GM23338 (cell line): ENCODE measurements around the gene ATP1B2. TPM values are rescaled to one million over a fixed set of nuclear protein-coding genes. Genes with fewer than 3 reads are reported as not detected.

Experiments
- ATAC-seq: fragments of 200-7000 bp; cut with Tn5 transposase; 3 replicates; pipeline ENCODE4 v1.9.1; 2020
- DNase-seq: peaks from one replicate; pipeline ENCODE4 v3.0.0-alpha.2; 2015; ENCODE audit warnings: low spot score
- H2AFZ ChIP-seq: fragments of 200-600 bp; sonication (generic); 2 replicates; pipeline ENCODE4 v1.8.0; 2016; ENCODE audit warnings: antibody characterized with exemption, mild to moderate bottlenecking, moderate library complexity
- H3F3A ChIP-seq: fragments of 200-600 bp; sonication (generic); replicated peaks from 2 replicates; pipeline ENCODE4 v1.8.0; 2017; ENCODE audit warnings: antibody characterized with exemption, mixed run types, low read depth
- H3K27ac ChIP-seq: fragments of 200-600 bp; sonication (generic); 2 replicates; pipeline ENCODE4 v1.6.1; 2016; ENCODE audit warnings: low read depth
- H3K27me3 ChIP-seq: fragments of 200-600 bp; sonication (generic); 2 replicates; pipeline ENCODE4 v1.8.0; 2016; ENCODE audit warnings: mild to moderate bottlenecking, mixed run types, moderate library complexity; ENCODE audit not compliant: insufficient read depth
- H3K36me3 ChIP-seq: fragments of 200-600 bp; sonication (generic); 2 replicates; pipeline ENCODE4 v1.8.0; 2016; ENCODE audit warnings: mild to moderate bottlenecking; ENCODE audit not compliant: insufficient read depth
- H3K4me1 ChIP-seq: fragments of 200-600 bp; sonication (generic); 2 replicates; pipeline ENCODE4 v1.8.0; 2016; ENCODE audit warnings: mild to moderate bottlenecking, moderate library complexity; ENCODE audit not compliant: insufficient read depth
- H3K4me2 ChIP-seq: fragments of 200-600 bp; sonication (generic); 2 replicates; pipeline ENCODE4 v1.7.1; 2017; ENCODE audit warnings: mixed run types
- H3K4me3 ChIP-seq: fragments of 200-600 bp; sonication (generic); 2 replicates; pipeline ENCODE4 v1.6.1; 2016; ENCODE audit warnings: mixed run types
- H3K79me2 ChIP-seq: fragments of 200-600 bp; sonication (generic); replicated peaks from 2 replicates; pipeline ENCODE4 v1.8.0; 2017; ENCODE audit warnings: mild to moderate bottlenecking; ENCODE audit not compliant: insufficient read depth
- H3K9me2 ChIP-seq: fragments of 200-600 bp; sonication (generic); 2 replicates; pipeline ENCODE4 v1.8.0; 2017; ENCODE audit not compliant: insufficient read depth
- H4K20me1 ChIP-seq: fragments of 200-600 bp; sonication (generic); replicated peaks from 2 replicates; pipeline ENCODE4 v1.8.0; 2017; ENCODE audit warnings: mild to moderate bottlenecking; ENCODE audit not compliant: insufficient read depth
- H3K27ac Mint-ChIP-seq: 2 replicates; pipeline ENCODE4 v1.8.0; 2020; ENCODE audit warnings: inconsistent platforms, mild to moderate bottlenecking, moderate library complexity, mixed read lengths
- H3K27me3 Mint-ChIP-seq: 3 replicates; pipeline ENCODE4 v1.8.0; 2022; ENCODE audit warnings: low read depth, mild to moderate bottlenecking, moderate library complexity, mixed read lengths, inconsistent platforms; ENCODE audit not compliant: insufficient read depth, poor library complexity
- H3K36me3 Mint-ChIP-seq: 3 replicates; pipeline ENCODE4 v1.8.0; 2021; ENCODE audit warnings: low read depth, mild to moderate bottlenecking, inconsistent platforms, moderate library complexity, mixed read lengths
- H3K4me1 Mint-ChIP-seq: 3 replicates; pipeline ENCODE4 v1.8.0; 2020; ENCODE audit warnings: mild to moderate bottlenecking, inconsistent platforms, mixed read lengths
- H3K4me3 Mint-ChIP-seq: 3 replicates; pipeline ENCODE4 v1.8.0; 2021; ENCODE audit warnings: moderate library complexity, mild to moderate bottlenecking, inconsistent platforms, mixed read lengths
- H3K9me3 Mint-ChIP-seq: 3 replicates; pipeline ENCODE4 v1.8.0; 2020; ENCODE audit warnings: moderate library complexity, mild to moderate bottlenecking, inconsistent platforms, mixed read lengths
- CTCF ChIP-seq, 2 experiments: fragments of 200-600 bp in 1 of 2; sonication (generic) in 1 of 2; conservative IDR thresholded peaks; 2 replicates each; pipeline versions ENCODE4 v1.5.1 to v1.6.1; 2016 to 2017; ENCODE audit warnings: antibody characterized with exemption in 2 of 2, low read depth in 2 of 2, mild to moderate bottlenecking in 2 of 2, moderate library complexity in 1 of 2
- EZH2 ChIP-seq: fragments of 200-600 bp; sonication (generic); IDR thresholded peaks from one replicate; pipeline ENCODE4 v1.8.0; 2017; ENCODE audit warnings: antibody characterized with exemption, mild to moderate bottlenecking, low read depth; ENCODE audit not compliant: unreplicated experiment
- JUNB ChIP-seq: IDR thresholded peaks from one replicate; pipeline ENCODE4 v1.6.1; 2016; ENCODE audit warnings: antibody characterized with exemption; ENCODE audit not compliant: unreplicated experiment
- NANOG ChIP-seq: IDR thresholded peaks from 2 replicates; pipeline ENCODE4 v1.6.1; 2016; ENCODE audit warnings: antibody characterized with exemption, borderline replicate concordance
- ZNF114 ChIP-seq: fragments of 250-450 bp; sonication (Bioruptor Pico); IDR thresholded peaks from 2 replicates; pipeline ENCODE4 v1.5.0; 2020; ENCODE audit warnings: mild to moderate bottlenecking, moderate library complexity
- ZNF331 ChIP-seq: fragments of 250-450 bp; sonication (Bioruptor Pico); IDR thresholded peaks from 2 replicates; pipeline ENCODE4 v1.5.0; 2020; ENCODE audit warnings: low read depth, mild to moderate bottlenecking, moderate library complexity
- ZNF462 ChIP-seq: fragments of 250-450 bp; sonication (Bioruptor Pico); IDR thresholded peaks from 2 replicates; pipeline ENCODE4 v1.5.0; 2020; ENCODE audit warnings: mild to moderate bottlenecking, moderate library complexity
- polyA plus RNA-seq: library from polyadenylated mRNA; unstranded; fragments of >200 nt; fragmentation: Nextera tagmentation; extraction: Ambion mirVana; gene quantifications from 2 replicates; pipeline ENCODE4 v1.2.1, GENCODE V29; 2016
- total RNA-seq: library from RNA; depleted of rRNA; stranded (reverse); fragments of >200 nt; shearing (Covaris generic); gene quantifications from 2 replicates; pipeline ENCODE4 v1.2.3, GENCODE V29; 2014
- TF ChIP-seq, protein P1 (sequence below): IDR thresholded peaks from 2 replicates; pipeline ENCODE4 v1.6.1; 2016; ENCODE audit warnings: antibody characterized with exemption

Gene ATP1B2
- total and polyA plus RNA-seq, 2 experiments from 2014 or later = 14.9 to 33.1 TPM

DNA sequence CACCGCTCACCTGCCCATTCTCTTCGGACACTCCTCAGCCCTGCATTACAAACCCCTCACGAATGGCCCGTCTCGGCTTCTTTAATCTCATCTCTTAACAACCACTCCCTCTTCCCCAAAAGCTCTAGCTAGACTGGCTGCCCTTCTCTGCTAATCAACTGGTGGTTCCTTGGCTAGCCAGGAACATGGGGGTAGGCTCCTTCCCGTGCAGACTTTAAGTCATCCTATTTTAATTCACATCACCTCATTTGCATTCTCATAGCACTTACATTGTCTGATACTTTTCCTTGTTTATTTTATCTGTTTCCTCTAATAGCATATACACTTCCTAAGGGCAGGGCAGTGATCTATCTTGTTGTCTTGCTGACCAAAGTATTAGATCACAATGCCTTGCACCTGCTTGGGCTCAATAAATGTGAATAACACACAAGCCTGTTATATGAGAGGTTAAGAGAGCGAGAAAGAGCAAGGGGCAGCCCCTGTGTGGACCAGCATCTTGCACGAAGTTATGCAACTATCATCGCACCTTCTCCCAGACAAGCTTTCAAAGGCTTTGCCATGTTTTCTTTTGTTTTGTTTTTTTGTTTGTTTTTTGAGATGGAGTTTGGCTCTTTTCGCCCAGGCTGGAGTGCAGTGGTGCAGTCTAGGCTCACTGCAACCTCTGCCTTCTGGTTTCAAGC, 26.8 kb downstream of the ATP1B2 start (continued):
- TF ChIP-seq CTCF (conservative IDR thresholded peaks at IDR 0.05; ENCODE audit: low read depth in 2 of 2) = no peak
- TF ChIP-seq, protein P1, sequence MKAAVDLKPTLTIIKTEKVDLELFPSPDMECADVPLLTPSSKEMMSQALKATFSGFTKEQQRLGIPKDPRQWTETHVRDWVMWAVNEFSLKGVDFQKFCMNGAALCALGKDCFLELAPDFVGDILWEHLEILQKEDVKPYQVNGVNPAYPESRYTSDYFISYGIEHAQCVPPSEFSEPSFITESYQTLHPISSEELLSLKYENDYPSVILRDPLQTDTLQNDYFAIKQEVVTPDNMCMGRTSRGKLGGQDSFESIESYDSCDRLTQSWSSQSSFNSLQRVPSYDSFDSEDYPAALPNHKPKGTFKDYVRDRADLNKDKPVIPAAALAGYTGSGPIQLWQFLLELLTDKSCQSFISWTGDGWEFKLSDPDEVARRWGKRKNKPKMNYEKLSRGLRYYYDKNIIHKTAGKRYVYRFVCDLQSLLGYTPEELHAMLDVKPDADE = no peak
- no peak for TF ChIP-seq EZH2

DNA sequence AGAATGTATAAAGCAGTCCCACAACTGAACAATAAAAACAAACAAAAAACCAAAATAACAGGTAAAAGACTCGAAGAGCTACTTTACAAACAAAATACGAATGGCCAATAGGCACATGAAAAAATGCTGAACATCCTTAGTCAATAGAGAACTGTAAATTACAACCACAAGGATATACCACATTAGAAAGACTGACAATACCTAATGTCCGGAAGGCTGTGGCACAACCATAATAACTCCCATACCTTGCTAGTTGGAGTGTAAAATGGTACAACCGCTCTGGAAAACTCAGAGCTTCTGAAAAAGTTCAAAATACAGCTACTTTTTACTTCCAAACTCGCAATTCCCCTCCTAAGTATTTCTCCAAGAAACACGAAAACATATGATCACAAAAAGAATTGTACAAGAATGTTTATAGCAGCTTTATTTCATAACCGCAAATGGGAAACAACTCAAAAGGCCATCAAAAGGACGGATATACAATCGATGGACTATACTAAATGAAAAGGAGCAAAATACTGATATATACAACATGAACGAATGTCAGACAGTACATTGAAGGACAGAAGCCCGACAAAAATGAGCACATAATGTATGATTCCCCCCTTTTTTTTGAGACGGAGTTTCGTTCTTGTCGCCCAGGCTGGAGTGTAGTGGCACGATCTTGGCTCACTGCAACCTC, 34.3 kb downstream of the ATP1B2 start:
- peaks cover 21% of the 10 kb centered on the region for H3F3A ChIP-seq
- TF ChIP-seq ZNF331 (CRISPR knock-in tag) = no peak
- TF ChIP-seq JUNB = no peak
- no peak for TF ChIP-seq ZNF114 (CRISPR knock-in tag)
- TF ChIP-seq ZNF462 (CRISPR knock-in tag) = no peak
- TF ChIP-seq NANOG = no peak
- TF ChIP-seq EZH2 = no peak
- peak overlapping the region; percentile 88 for H3K4me3 ChIP-seq
- ATAC-seq (no peak), DNase-seq (no peak)
- H4K20me1 ChIP-seq = peaks cover 28% of the 10 kb centered on the region
- H3K27me3 Mint-ChIP-seq = peaks cover 32% of the 10 kb centered on the region
- peak overlapping the region; percentile 96 for H3K4me3 Mint-ChIP-seq
- H3K4me1 ChIP-seq = peaks cover 25% of the 10 kb centered on the region
- H3K4me2 ChIP-seq = peak overlapping the region; percentile 90
- peaks cover 29% of the 10 kb centered on the region for H3K4me1 Mint-ChIP-seq
- H3K36me3 Mint-ChIP-seq = peaks cover 44% of the 10 kb centered on the region
- H3K9me3 Mint-ChIP-seq = no peaks in the 10 kb centered on the region; the same call in 2 of the 3 replicates
- H3K79me2 ChIP-seq = peaks cover 82% of the 10 kb centered on the region
- H3K27ac ChIP-seq = peak overlapping the region; percentile 99
- H3K27ac Mint-ChIP-seq = peak overlapping the region; percentile 100
- no peaks in the 10 kb centered on the region for H3K36me3 ChIP-seq
- H3K9me2 ChIP-seq = no peaks in the 10 kb centered on the region
- H2AFZ ChIP-seq = no peak overlapping the region
- no peaks in the 10 kb centered on the region for H3K27me3 ChIP-seq
